HepG2 (cell line): ENCODE results near the gene RREB1. TPM values are rescaled to one million over a fixed set of nuclear protein-coding genes. Genes with fewer than 3 reads are reported as not detected.

ENCODE experiments used
- ATAC-seq: fragments of 200-7000 bp; cut with Tn5 transposase; 3 replicates; pipeline ENCODE4 v1.9.1; 2020; ENCODE audit warnings: mild to moderate bottlenecking, moderate library complexity
- BruUV-seq: library from RNA; stranded (reverse); fragments of 400-500 nt; replicated peaks from 2 replicates; lab custom pipeline; 2021; lab: Mats Ljungman, UMichigan
- CTCF ChIA-PET: fragments of 300-600 bp; formaldehyde crosslinking; extraction: SDS; loops from one replicate; lab custom pipeline; 2021; ENCODE audit warnings: low total read pairs, inconsistent platforms, low intra/inter-chr PET ratio; lab: Yijun Ruan, JAX
- POLR2A ChIA-PET: fragments of 350-600 bp; sonication (Branson Sonifier 250); formaldehyde crosslinking; loops from one replicate; lab custom pipeline; 2020; ENCODE audit warnings: antibody characterized with exemption, inconsistent platforms; lab: Yijun Ruan, JAX
- DNase-seq: peaks from one replicate; pipeline ENCODE4 v3.0.0-alpha.2; 2015; ENCODE audit warnings: low spot score
- FAIRE-seq: peaks from 3 replicates; lab custom pipeline; 2011; peaks lifted over from hg19 to GRCh38; lab: Jason Lieb, UNC
- H2AFZ ChIP-seq: one replicate; pipeline ENCODE4 v1.6.1; 2011; ENCODE audit warnings: low read length, inconsistent platforms
- H3K27ac ChIP-seq: fragments of 300-600 bp; 3 replicates; pipeline ENCODE4 v1.8.0; 2011; ENCODE audit warnings: mixed run types, mild to moderate bottlenecking, mixed read lengths, low read length, inconsistent platforms; ENCODE audit not compliant: insufficient read depth; ENCODE audit errors: extremely low read length
- H3K27me3 ChIP-seq, 2 experiments: fragments of 200-600 bp in 1 of 2; 2 replicates in 1 of 2; 3 replicates in 1 of 2; pipeline versions ENCODE4 v1.6.0 to v1.8.0; 2011; ENCODE audit warnings: low read length in 2 of 2, mild to moderate bottlenecking in 2 of 2, moderate library complexity in 2 of 2, inconsistent platforms in 1 of 2; ENCODE audit not compliant: insufficient read depth in 2 of 2, control insufficient read depth in 1 of 2
- H3K36me3 ChIP-seq, 2 experiments: fragments of 200-600 bp in 1 of 2; replicated peaks in 1 of 2; 2 replicates in 1 of 2; 3 replicates in 1 of 2; pipeline versions ENCODE4 v1.5.1 to v1.8.0; 2011; ENCODE audit warnings: low read length in 2 of 2, inconsistent platforms in 1 of 2; ENCODE audit not compliant: insufficient read depth in 2 of 2, control insufficient read depth in 1 of 2
- H3K4me1 ChIP-seq: 2 replicates; pipeline ENCODE4 v1.5.1; 2012; ENCODE audit warnings: low read length, inconsistent platforms; ENCODE audit not compliant: insufficient read depth
- H3K4me2 ChIP-seq: 2 replicates; pipeline ENCODE4 v1.6.0; 2011; ENCODE audit warnings: low read depth, low read length, inconsistent platforms
- H3K4me3 ChIP-seq, 3 experiments: fragments of 200-600 bp in 1 of 3; sonication (generic), shearing (Covaris generic) in 1 of 3; replicated peaks in 1 of 3; 2 replicates each; pipeline ENCODE4 v1.5.1; 2011 to 2016; ENCODE audit warnings: low read length in 3 of 3, inconsistent platforms in 2 of 3, low read depth in 2 of 3, mild to moderate bottlenecking in 2 of 3, control low read depth in 1 of 3, mixed read lengths in 1 of 3; ENCODE audit not compliant: insufficient read depth in 1 of 3
- H3K79me2 ChIP-seq: one replicate; pipeline ENCODE4 v1.6.1; 2011; ENCODE audit warnings: low read length, inconsistent platforms; ENCODE audit not compliant: insufficient read depth
- H3K9ac ChIP-seq: 2 replicates; pipeline ENCODE4 v1.6.0; 2011; ENCODE audit warnings: mild to moderate bottlenecking, low read depth, low read length, inconsistent platforms; ENCODE audit not compliant: insufficient read depth
- H3K9me3 ChIP-seq: 2 replicates; pipeline ENCODE4 v1.5.1; 2012; ENCODE audit warnings: mild to moderate bottlenecking, low read length
- H4K20me1 ChIP-seq: 2 replicates; pipeline ENCODE4 v1.6.0; 2011; ENCODE audit warnings: inconsistent platforms, mild to moderate bottlenecking, low read length, moderate library complexity; ENCODE audit not compliant: insufficient read depth
- HCFC1 ChIP-seq: fragments of 150-350 bp; IDR thresholded peaks from 2 replicates; pipeline ENCODE4 v1.6.1; 2014; ENCODE audit warnings: low read depth, low read length
- HMGA1 ChIP-seq: sonication (generic); formaldehyde crosslinking; conservative IDR thresholded peaks from 2 replicates; pipeline ENCODE4 v1.4.0; 2020; ENCODE audit warnings: missing genetic modification reagents
- MLX ChIP-seq: IDR thresholded peaks from 2 replicates; pipeline ENCODE4 v1.6.1; 2016
- NFE2L2 ChIP-seq: fragments of 150-350 bp; IDR thresholded peaks from 2 replicates; pipeline ENCODE4 v1.6.1; 2014; ENCODE audit warnings: low read length
- PLRG1 ChIP-seq: fragments of 450-650 bp; conservative IDR thresholded peaks from 2 replicates; pipeline ENCODE4 v1.6.1; 2016
- POLR2AphosphoS5 ChIP-seq: IDR thresholded peaks from 2 replicates; pipeline ENCODE4 v1.6.1; 2012; ENCODE audit warnings: low read depth, low read length
- RCOR2 ChIP-seq: IDR thresholded peaks from 2 replicates; pipeline ENCODE4 v1.6.1; 2016; ENCODE audit warnings: missing biosample characterization, missing genetic modification reagents
- SP2 ChIP-seq: sonication (generic); formaldehyde crosslinking; IDR thresholded peaks from 2 replicates; pipeline ENCODE4 v1.5.1; 2020; ENCODE audit warnings: mild to moderate bottlenecking, missing genetic modification reagents
- TBX3 ChIP-seq: fragments of 450-650 bp; IDR thresholded peaks from 2 replicates; pipeline ENCODE4 v1.6.1; 2017; ENCODE audit warnings: antibody characterized with exemption, mild to moderate bottlenecking, inconsistent platforms, borderline replicate concordance
- ZNF337 ChIP-seq: sonication (generic); formaldehyde crosslinking; IDR thresholded peaks from 2 replicates; pipeline ENCODE4 v1.5.1; 2020; ENCODE audit warnings: missing genetic modification reagents, low read depth, mild to moderate bottlenecking, borderline replicate concordance
- ZNF512B ChIP-seq: sonication (generic); formaldehyde crosslinking; IDR thresholded peaks from 2 replicates; pipeline ENCODE4 v1.5.1; 2020; ENCODE audit warnings: missing genetic modification reagents, mild to moderate bottlenecking, borderline replicate concordance
- ZNF614 ChIP-seq: IDR thresholded peaks from 2 replicates; pipeline ENCODE4 v1.6.1; 2018; ENCODE audit warnings: missing biosample characterization, missing genetic modification reagents, inconsistent platforms, borderline replicate concordance
- ZNF652 ChIP-seq: IDR thresholded peaks from 2 replicates; pipeline ENCODE4 v1.6.1; 2016; ENCODE audit warnings: low read depth, borderline replicate concordance
- ZNF761 ChIP-seq: sonication (generic); formaldehyde crosslinking; conservative IDR thresholded peaks from 2 replicates; pipeline ENCODE4 v1.4.0; 2020; ENCODE audit warnings: mild to moderate bottlenecking, missing genetic modification reagents
- ZNF879 ChIP-seq: sonication (generic); formaldehyde crosslinking; IDR thresholded peaks from 2 replicates; pipeline ENCODE4 v1.8.1; 2023; ENCODE audit warnings: missing genetic modification reagents
- WGBS: methylation state at CpG from one replicate; pipeline ENCODE4 v1.1.6; 2017; ENCODE audit warnings: low lambda C conversion rate; 5-methylcytosine and 5-hydroxymethylcytosine counted together
- in situ Hi-C: cut with HindIII; loops from 2 replicates; pipeline ENCODE4 v1.10.0; 2017; ENCODE audit warnings: low pct_unique_long_range_greater_than_20kb; ENCODE audit not compliant: extremely low pct_ligation_motif_present
- intact Hi-C: fragments of 100-400 bp; cut with micrococcal nuclease; formaldehyde crosslinking; loops from one replicate; pipeline ENCODE4 v1.10.0; 2022; ENCODE audit not compliant: unreplicated experiment
- polyA plus RNA-seq, 8 experiments: library from polyadenylated mRNA; depleted of rRNA in 3 of 8; stranded (reverse) in 7 of 8; unstranded in 1 of 8; fragments of >200 nt; fragmentation: Illumina TruSeq in 4 of 8; extraction: Trizol in 4 of 8; gene quantifications; 2 replicates each; pipeline versions ENCODE4 v1.2.1 to v1.2.3, GENCODE V29; 2011 to 2016; ENCODE audit warnings: low read depth in 4 of 8, missing spikeins in 1 of 8, mixed read lengths in 1 of 8; ENCODE audit not compliant: insufficient read depth in 1 of 8
- total RNA-seq, 5 experiments: library from RNA; depleted of rRNA; stranded (reverse); fragments of >200 nt; fragmentation: Illumina TruSeq; extraction: Trizol; gene quantifications; 2 replicates each; pipeline ENCODE4 v1.2.3, GENCODE V29; 2016; ENCODE audit warnings: low read depth in 1 of 5
- TF ChIP-seq, protein P1 (sequence below): sonication (generic); formaldehyde crosslinking; IDR thresholded peaks from 2 replicates; pipeline ENCODE4 v1.5.0; 2020; ENCODE audit warnings: missing genetic modification reagents

The RREB1 gene
- total and polyA plus RNA-seq, 2 of the 13 experiments (the other 11 are each of a cell fraction or from before 2014, with no cell fraction given), result 6.1 to 23.2 TPM

DNA sequence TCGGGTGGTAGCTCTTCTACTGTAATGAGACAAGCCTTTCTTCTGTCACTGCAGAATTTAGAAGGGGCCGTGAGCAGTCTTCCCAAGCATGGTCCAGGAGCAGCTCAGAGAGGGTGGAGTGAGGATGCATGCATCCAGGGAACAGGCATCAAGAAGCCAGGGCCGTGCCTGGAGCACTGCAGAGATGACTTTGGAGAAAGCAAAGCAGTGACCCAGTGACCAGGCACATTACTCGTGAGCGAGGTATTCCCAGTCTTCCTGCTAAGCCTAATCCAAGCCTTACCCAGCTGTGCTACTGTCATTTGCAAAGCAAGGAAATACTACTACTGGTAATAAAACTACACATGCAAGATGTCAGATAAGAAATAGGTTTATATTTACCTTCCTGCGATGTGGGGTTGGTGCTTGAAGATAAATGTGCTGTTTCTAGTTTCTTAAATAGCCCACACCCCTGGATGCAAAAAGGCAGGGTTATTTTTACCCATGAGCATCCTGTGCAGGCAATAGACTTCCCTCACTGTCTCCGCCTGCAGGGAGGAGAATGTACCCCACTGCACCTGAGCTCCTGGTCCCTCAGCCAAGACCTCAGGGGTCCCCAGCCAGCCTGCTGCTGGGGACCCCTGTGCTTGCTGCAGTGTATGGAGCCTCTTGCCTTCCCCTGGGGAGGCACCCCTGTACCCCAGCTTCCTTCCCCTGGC is 142.3 kb downstream of the RREB1 start:
- TF ChIP-seq ZNF614, result no peak
- 0 out of 2 replicates have a peak, but pooled peaks have one; percentile 19 for TF ChIP-seq POLR2AphosphoS5
- BruUV-seq, result no TSS peak
- no peaks in the 10 kb centered on the region for H4K20me1 ChIP-seq
- no peak overlapping the region for H3K4me3 ChIP-seq
- 98% methylated on average over 7 of the region's 7 CpGs for WGBS
- in situ Hi-C loops, result no loop called here
- no peaks in the 10 kb centered on the region for H3K9me3 ChIP-seq
- no peak overlapping the region for H3K4me2 ChIP-seq
- FAIRE-seq (no peak), ATAC-seq (no peak), DNase-seq (no peak)
- POLR2A ChIA-PET, result interaction anchor here (0.9 kb wide), 1 partner anchor 9 kb away, joined by 3 read pairs; no protein-coding TSS in a partner anchor
- no peaks in the 10 kb centered on the region for H3K79me2 ChIP-seq
- peaks cover 4% of the 10 kb centered on the region for H3K4me1 ChIP-seq
- CTCF ChIA-PET, result no interaction called here
- no peak overlapping the region for H3K27ac ChIP-seq
- intact Hi-C loops, result no loop called here
- peaks cover 44 to 63% of the 10 kb centered on the region in 2 experiments for H3K36me3 ChIP-seq
- H2AFZ ChIP-seq, result no peak overlapping the region
- H3K27me3 ChIP-seq, result no peaks in the 10 kb centered on the region
- H3K9ac ChIP-seq, result no peak overlapping the region

- H3K9me3 ChIP-seq, result peaks cover 5% of the 10 kb centered on the region
- ChIA-PET POLR2A (no interaction called here), CTCF (no interaction called here)
- ATAC-seq (no peak), DNase-seq (no peak), FAIRE-seq (no peak)
- peaks cover 40 to 56% of the 10 kb centered on the region in 2 experiments for H3K36me3 ChIP-seq
- H4K20me1 ChIP-seq, result no peaks in the 10 kb centered on the region
- H3K9ac ChIP-seq, result no peak overlapping the region
- no peaks in the 10 kb centered on the region for H3K79me2 ChIP-seq
- in situ Hi-C loops (no loop called here), intact Hi-C loops (no loop called here)
- WGBS, result 94% methylated on average over 8 of the region's 8 CpGs
- TSS peak; percentile 31 for BruUV-seq
- no peak overlapping the region for H3K4me3 ChIP-seq
- peaks cover 10% of the 10 kb centered on the region for H3K4me1 ChIP-seq
- H3K4me2 ChIP-seq, result no peak overlapping the region
- H3K27ac ChIP-seq, result no peak overlapping the region
- no peaks in the 10 kb centered on the region for H3K27me3 ChIP-seq
- H2AFZ ChIP-seq, result no peak overlapping the region
- TF ChIP-seq ZNF761 (no peak), ZNF512B (CRISPR knock-in tag) (no peak), MLX (CRISPR knock-in tag) (no peak), RCOR2 (CRISPR knock-in tag) (no peak), NFE2L2 (no peak), ZNF337 (CRISPR knock-in tag) (no peak), HMGA1 (CRISPR knock-in tag) (no peak), ZNF879 (CRISPR knock-in tag) (no peak), PLRG1 (no peak), ZNF652 (CRISPR knock-in tag) (no peak), HCFC1 (no peak), SP2 (no peak), TBX3 (no peak)
- TF ChIP-seq, protein P1, sequence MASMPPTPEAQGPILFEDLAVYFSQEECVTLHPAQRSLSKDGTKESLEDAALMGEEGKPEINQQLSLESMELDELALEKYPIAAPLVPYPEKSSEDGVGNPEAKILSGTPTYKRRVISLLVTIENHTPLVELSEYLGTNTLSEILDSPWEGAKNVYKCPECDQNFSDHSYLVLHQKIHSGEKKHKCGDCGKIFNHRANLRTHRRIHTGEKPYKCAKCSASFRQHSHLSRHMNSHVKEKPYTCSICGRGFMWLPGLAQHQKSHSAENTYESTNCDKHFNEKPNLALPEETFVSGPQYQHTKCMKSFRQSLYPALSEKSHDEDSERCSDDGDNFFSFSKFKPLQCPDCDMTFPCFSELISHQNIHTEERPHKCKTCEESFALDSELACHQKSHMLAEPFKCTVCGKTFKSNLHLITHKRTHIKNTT (CRISPR knock-in tag), result no peak
Observed at GRCh38 chr6:7250812-7251211, 143.1 kb downstream of the RREB1 start.
